ENCODE data around the gene CDK7. TPM values are rescaled to one million over a fixed set of nuclear protein-coding genes. Genes with fewer than 3 reads are reported as not detected.

The CDK7 gene
- polyA plus RNA-seq, 1 of the 3 experiments (the other 2 are of a cell fraction): 44.2 TPM

GRCh38 chr5:69279517-69279916, 44.8 kb downstream of the CDK7 start (continued):
- no peak for TF ChIP-seq IRF3 (IDR thresholded peaks at IDR 0.05; ENCODE audit: low read depth, low read length)

GRCh38 chr5:69281114-69281513, 46.4 kb downstream of the CDK7 start:
- Histone ChIP-seq H3K4me3 (ENCODE audit: low read depth in 2 of 2, low read length in 1 of 2) (no peak overlapping the region), H3K4me2 (no peak overlapping the region), H3K9me2 (no peaks in the 10 kb centered on the region), H3K4me1 (ENCODE audit: control insufficient read depth in 1 of 2, insufficient read depth in 2 of 2, low read depth in 1 of 2, low read length in 1 of 2) (no peaks in the 10 kb centered on the region), H3K9me3 (no peaks in the 10 kb centered on the region), H4K20me1 (ENCODE audit: insufficient read depth) (no peaks in the 10 kb centered on the region), H3F3A (replicated peaks; ENCODE audit: insufficient read depth) (peaks cover 4% of the 10 kb centered on the region), H3K27me3 (ENCODE audit: insufficient read depth) (no peaks in the 10 kb centered on the region), H3K9ac (no peak overlapping the region), H3K27ac (ENCODE audit: low read depth in 2 of 2, low read length in 1 of 2) (no peak overlapping the region), H3K36me3 (replicated peaks in 1 of 2; ENCODE audit: control insufficient read depth in 1 of 2, insufficient read depth in 2 of 2, low read length in 1 of 2) (peaks cover 21 to 43% of the 10 kb centered on the region in 2 experiments), H3K79me2 (ENCODE audit: insufficient read depth) (no peaks in the 10 kb centered on the region; the same call in 1 of the 2 replicates), H2AFZ (ENCODE audit: low read depth) (no peak overlapping the region)
- CTCF ChIA-PET: interaction anchor here (1.9 kb wide), 1 partner anchor 16 kb away, joined by 8 read pairs; no protein-coding TSS in a partner anchor
- POLR2A ChIA-PET: no interaction called here
- no peak for DNase-seq
- TF ChIP-seq YY1 (IDR thresholded peaks at IDR 0.05; ENCODE audit: low read depth): no peak
- no peak for TF ChIP-seq FOXM1 (IDR thresholded peaks at IDR 0.05; ENCODE audit: low read depth)
- no peak for TF ChIP-seq POLR2AphosphoS5 (IDR thresholded peaks at IDR 0.05; ENCODE audit: low read depth, low read length)
- TF ChIP-seq GABPA (IDR thresholded peaks at IDR 0.05; ENCODE audit: low read depth): no peak
- TF ChIP-seq PBX3 (IDR thresholded peaks at IDR 0.05): no peak
- TF ChIP-seq MEF2A (IDR thresholded peaks at IDR 0.05; ENCODE audit: borderline replicate concordance, low read depth): no peak
- TF ChIP-seq RCOR1 (IDR thresholded peaks at IDR 0.05; ENCODE audit: low read length): no peak
- TF ChIP-seq MXI1 (IDR thresholded peaks at IDR 0.05; ENCODE audit: low read depth, low read length): no peak
- TF ChIP-seq GATA2 (CRISPR knock-in tag; IDR thresholded peaks at IDR 0.05): no peak
- TF ChIP-seq CHD2 (IDR thresholded peaks at IDR 0.05; ENCODE audit: low read length, partially characterized antibody): no peak
- TF ChIP-seq FOXJ3 (CRISPR knock-in tag; IDR thresholded peaks at IDR 0.05): no peak
- no peak for TF ChIP-seq TCF12 (IDR thresholded peaks at IDR 0.05)
- TF ChIP-seq REST (IDR thresholded peaks at IDR 0.05; ENCODE audit: low read depth, low read length): no peak
- TF ChIP-seq TAF1 (IDR thresholded peaks at IDR 0.05; ENCODE audit: borderline replicate concordance, low read depth, low read length): no peak
- no peak for TF ChIP-seq TEAD4 (IDR thresholded peaks at IDR 0.05; ENCODE audit: borderline replicate concordance, insufficient read depth)
- TF ChIP-seq SMC3 (IDR thresholded peaks at IDR 0.05; ENCODE audit: low read depth, low read length): no peak
- TF ChIP-seq MAX (IDR thresholded peaks at IDR 0.05; ENCODE audit: low read depth): no peak
- 100% methylated on average over 1 of the region's 1 CpG for WGBS (ENCODE audit: low lambda C conversion rate)

Data from SK-N-SH (cell line).